NCI-H2196 (cell line): ENCODE results near the gene MCEMP1.

Experiments used
- DNase-seq: peaks from one replicate; lab custom pipeline; 2025; ENCODE audit not compliant: unreplicated experiment; lab: John Stamatoyannopoulos, UW

MCEMP1 gene

DNA sequence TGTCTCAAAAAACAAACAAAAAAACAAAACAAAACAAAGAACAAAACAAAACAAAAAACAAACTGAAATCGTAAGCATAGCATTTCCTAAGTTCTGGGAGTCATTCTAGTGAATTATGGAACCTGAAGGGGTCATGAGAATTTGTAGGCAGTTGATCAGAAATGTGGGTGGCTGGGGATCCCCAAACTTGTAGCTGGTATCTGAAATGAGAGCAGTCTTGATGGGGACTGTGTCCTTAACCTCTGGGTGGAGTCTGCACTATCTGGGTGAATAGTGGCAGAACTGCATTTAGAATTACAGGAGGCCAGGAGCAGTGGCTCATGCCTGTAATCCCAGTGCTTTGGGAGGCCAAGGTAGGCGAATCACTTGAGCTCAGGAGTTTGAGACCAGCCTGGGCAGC, 48.9 kb downstream of the MCEMP1 start:
- no peak for DNase-seq

DNA sequence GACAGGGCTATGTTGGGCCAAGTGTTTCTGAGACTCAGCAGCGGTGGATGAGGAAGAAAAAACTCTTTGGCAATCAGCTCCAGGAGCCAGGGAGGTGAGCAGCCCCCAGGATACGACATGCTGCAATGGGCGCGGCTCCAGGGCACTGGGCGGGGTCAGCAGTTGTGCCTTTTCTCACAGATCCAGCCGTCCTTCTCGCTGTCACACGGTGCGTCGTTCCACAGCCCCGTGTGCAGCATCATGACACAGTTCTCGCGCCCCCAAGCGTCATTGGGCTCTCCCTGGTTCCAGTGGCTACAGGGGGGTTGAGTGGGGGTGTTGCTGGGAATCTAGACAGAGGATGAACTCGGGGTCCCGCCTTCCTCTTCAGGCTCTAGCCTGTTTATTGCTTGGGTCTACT, 52.3 kb downstream of the MCEMP1 start:
- no peak for DNase-seq
